IMR-90 (cell line): ENCODE measurements around the gene RNGTT. TPM values are rescaled to one million over a fixed set of nuclear protein-coding genes. Genes with fewer than 3 reads are reported as not detected.

Experiments
- ATAC-seq: fragments of 200-7000 bp; cut with Tn5 transposase; 2 replicates; pipeline ENCODE4 v1.9.1; 2020; ENCODE audit warnings: low read depth, mild to moderate bottlenecking, moderate library complexity
- BruUV-seq: library from RNA; stranded (reverse); fragments of 400-500 nt; replicated peaks from 2 replicates; lab custom pipeline; 2021; lab: Mats Ljungman, UMichigan
- CTCF ChIA-PET: fragments of 300-600 bp; formaldehyde crosslinking; extraction: SDS; loops from one replicate; lab custom pipeline; 2021; ENCODE audit warnings: antibody characterized with exemption; lab: Yijun Ruan, JAX
- POLR2A ChIA-PET: fragments of 300-600 bp; sonication (Branson Sonifier 250); formaldehyde crosslinking; loops from one replicate; lab custom pipeline; 2022; ENCODE audit warnings: antibody characterized with exemption; ENCODE audit not compliant: unreplicated experiment; lab: Charles Lee
- DNase-seq: peaks from one replicate; pipeline ENCODE4 v3.0.0; 2013
- H2AFZ ChIP-seq: replicated peaks from 2 replicates; pipeline ENCODE3; 2013; ENCODE audit warnings: low read length, mild to moderate bottlenecking; ENCODE audit not compliant: poor library complexity
- H2AK5ac ChIP-seq: 2 replicates; pipeline ENCODE4 v1.6.1; 2013; ENCODE audit warnings: low read depth, low read length, inconsistent platforms
- H2AK9ac ChIP-seq: replicated peaks from 2 replicates; pipeline ENCODE3; 2013; ENCODE audit warnings: mild to moderate bottlenecking, low read depth, low read length, moderate library complexity; ENCODE audit not compliant: poor library complexity
- H2BK120ac ChIP-seq: 2 replicates; pipeline ENCODE4 v1.6.1; 2013; ENCODE audit warnings: low read depth, low read length, inconsistent platforms
- H2BK15ac ChIP-seq: 3 replicates; pipeline ENCODE4 v1.6.1; 2013; ENCODE audit warnings: low read depth, low read length, inconsistent platforms
- H2BK20ac ChIP-seq: 2 replicates; pipeline ENCODE4 v1.6.1; 2013; ENCODE audit warnings: low read depth, mild to moderate bottlenecking, inconsistent platforms, low read length, moderate library complexity
- H2BK5ac ChIP-seq: 2 replicates; pipeline ENCODE4 v1.6.1; 2013; ENCODE audit warnings: mild to moderate bottlenecking, low read depth, low read length, inconsistent platforms; ENCODE audit not compliant: poor library complexity, severe bottlenecking
- H3K14ac ChIP-seq: replicated peaks from 2 replicates; pipeline ENCODE4 v1.6.1; 2013; ENCODE audit warnings: low read depth, low read length, inconsistent platforms
- H3K18ac ChIP-seq: 2 replicates; pipeline ENCODE4 v1.6.1; 2013; ENCODE audit warnings: low read depth, low read length, control low read depth
- H3K23ac ChIP-seq: 2 replicates; pipeline ENCODE4 v1.6.1; 2013; ENCODE audit warnings: low read depth, low read length, inconsistent platforms
- H3K27ac ChIP-seq: 2 replicates; pipeline ENCODE4 v1.5.1; 2013; ENCODE audit warnings: mild to moderate bottlenecking, control low read depth, low read length; ENCODE audit not compliant: insufficient read depth
- H3K27me3 ChIP-seq: 2 replicates; pipeline ENCODE4 v1.6.1; 2013; ENCODE audit warnings: low read length; ENCODE audit not compliant: control insufficient read depth, insufficient read depth
- H3K36me3 ChIP-seq: 2 replicates; pipeline ENCODE4 v1.6.1; 2013; ENCODE audit warnings: low read length, mixed read lengths; ENCODE audit not compliant: control insufficient read depth, insufficient read depth
- H3K4ac ChIP-seq: 2 replicates; pipeline ENCODE4 v1.6.1; 2013; ENCODE audit warnings: low read depth, low read length, inconsistent platforms
- H3K4me1 ChIP-seq: 2 replicates; pipeline ENCODE4 v1.6.1; 2013; ENCODE audit warnings: low read length, mixed read lengths; ENCODE audit not compliant: control insufficient read depth, insufficient read depth
- H3K4me2 ChIP-seq: 2 replicates; pipeline ENCODE4 v1.6.1; 2013; ENCODE audit warnings: low read depth, mild to moderate bottlenecking, control low read depth, low read length, moderate library complexity
- H3K4me3 ChIP-seq: 2 replicates; pipeline ENCODE4 v1.5.1; 2013; ENCODE audit warnings: low read depth, mild to moderate bottlenecking, control low read depth, low read length, moderate library complexity; ENCODE audit not compliant: insufficient read depth
- H3K56ac ChIP-seq: 2 replicates; pipeline ENCODE4 v1.6.1; 2013; ENCODE audit warnings: low read length, inconsistent platforms; ENCODE audit not compliant: insufficient read depth; ENCODE audit errors: extremely low read depth
- H3K79me1 ChIP-seq, 2 experiments: 2 replicates each; pipeline ENCODE4 v1.6.1; 2013; ENCODE audit warnings: low read length in 2 of 2, inconsistent platforms in 1 of 2, low read depth in 1 of 2
- H3K9ac ChIP-seq: 2 replicates; pipeline ENCODE4 v1.6.1; 2013; ENCODE audit warnings: low read depth, low read length, control low read depth
- H3K9me1 ChIP-seq: 2 replicates; pipeline ENCODE4 v1.6.1; 2013; ENCODE audit warnings: low read length, inconsistent platforms; ENCODE audit not compliant: insufficient read depth
- H3K9me3 ChIP-seq: 2 replicates; pipeline ENCODE4 v1.6.1; 2013; ENCODE audit warnings: low read length; ENCODE audit not compliant: control insufficient read depth, insufficient read depth
- H4K20me1 ChIP-seq: 2 replicates; pipeline ENCODE4 v1.6.1; 2013; ENCODE audit warnings: low read length, inconsistent platforms; ENCODE audit not compliant: insufficient read depth
- H4K5ac ChIP-seq: 2 replicates; pipeline ENCODE4 v1.6.1; 2013; ENCODE audit warnings: mild to moderate bottlenecking, low read depth, low read length, control low read depth
- H4K8ac ChIP-seq, 2 experiments: 2 replicates each; pipeline ENCODE4 v1.6.1; 2013; ENCODE audit warnings: low read depth in 2 of 2, low read length in 2 of 2, control low read depth in 1 of 2, inconsistent platforms in 1 of 2
- H4K91ac ChIP-seq: 2 replicates; pipeline ENCODE4 v1.6.1; 2013; ENCODE audit warnings: low read depth, low read length, inconsistent platforms; ENCODE audit not compliant: insufficient read depth
- BHLHE40 ChIP-seq: fragments of 150-350 bp; IDR thresholded peaks from 2 replicates; pipeline ENCODE4 v1.6.1; 2016; ENCODE audit warnings: mild to moderate bottlenecking, low read depth, low read length
- CEBPB ChIP-seq: IDR thresholded peaks from 2 replicates; pipeline ENCODE4 v1.6.1; 2012; ENCODE audit warnings: low read depth, low read length, improper control_type of control experiment
- CHD1 ChIP-seq: IDR thresholded peaks from 2 replicates; pipeline ENCODE4 v1.6.1; 2012; ENCODE audit warnings: low read depth, low read length, improper control_type of control experiment
- FOS ChIP-seq: fragments of 150-350 bp; IDR thresholded peaks from 2 replicates; pipeline ENCODE4 v1.6.1; 2016; ENCODE audit warnings: low read depth, low read length
- MAZ ChIP-seq: IDR thresholded peaks from 2 replicates; pipeline ENCODE4 v1.6.1; 2012; ENCODE audit warnings: low read depth, mild to moderate bottlenecking, low read length, improper control_type of control experiment, moderate library complexity, borderline replicate concordance
- POLR2A ChIP-seq: IDR thresholded peaks from 2 replicates; pipeline ENCODE4 v1.6.1; 2012; ENCODE audit warnings: mild to moderate bottlenecking, low read depth, low read length
- RCOR1 ChIP-seq: IDR thresholded peaks from 2 replicates; pipeline ENCODE4 v1.6.1; 2012; ENCODE audit warnings: mild to moderate bottlenecking, low read length, improper control_type of control experiment; ENCODE audit not compliant: insufficient replicate concordance
- RFX5 ChIP-seq: IDR thresholded peaks from 2 replicates; pipeline ENCODE4 v1.8.0; 2012; ENCODE audit warnings: low read depth, mild to moderate bottlenecking, low read length, moderate library complexity
- SMC3 ChIP-seq: fragments of 150-350 bp; IDR thresholded peaks from 2 replicates; pipeline ENCODE4 v1.6.1; 2016; ENCODE audit warnings: low read depth, mild to moderate bottlenecking, antibody characterized with exemption, low read length, moderate library complexity
- WGBS, 2 experiments: methylation state at CpG; one replicate each; pipeline versions ENCODE4 v1.1.5 to v1.1.7; 2013; ENCODE audit warnings: missing lambda C conversion rate in 2 of 2; ENCODE audit not compliant: insufficient read length in 1 of 2; ENCODE audit errors: extremely low coverage in 2 of 2; 5-methylcytosine and 5-hydroxymethylcytosine counted together
- dilution Hi-C: fragments of 300-500 bp; cut with HindIII; formaldehyde crosslinking; loops from one replicate; pipeline ENCODE4 v1.14.3; 2018; ENCODE audit warnings: low sequenced_read_pairs; ENCODE audit not compliant: unreplicated experiment
- in situ Hi-C: fragments of 300-500 bp; cut with MboI; formaldehyde crosslinking; loops from 3 replicates; pipeline ENCODE4 v1.14.3; 2019; ENCODE audit warnings: low sequenced_read_pairs, inconsistent platforms, mixed read lengths
- intact Hi-C: fragments of 100-400 bp; cut with micrococcal nuclease; formaldehyde crosslinking; loops from 2 replicates; pipeline ENCODE4 v1.10.0; 2022
- polyA plus RNA-seq, 3 experiments: library from polyadenylated mRNA; depleted of rRNA; stranded (reverse); fragments of >200 nt; gene quantifications; 2 replicates each; pipeline ENCODE4 v1.2.3, GENCODE V29; 2012; ENCODE audit warnings: low replicate concordance in 1 of 3
- total RNA-seq: library from RNA; depleted of rRNA; stranded (reverse); fragments of >200 nt; gene quantifications from 2 replicates; pipeline ENCODE4 v1.2.3, GENCODE V29; 2012
- TF ChIP-seq, protein P1 (sequence below): conservative IDR thresholded peaks from 2 replicates; pipeline ENCODE4 v1.5.1; 2012; ENCODE audit warnings: mild to moderate bottlenecking, low read depth, low read length, improper control_type of control experiment
- TF ChIP-seq, protein P2 (sequence below): fragments of 150-350 bp; IDR thresholded peaks from 2 replicates; pipeline ENCODE4 v1.6.1; 2017; ENCODE audit warnings: mild to moderate bottlenecking, antibody characterized with exemption, low read length, low read depth
- TF ChIP-seq, protein P3 (sequence below): fragments of 150-350 bp; IDR thresholded peaks from 2 replicates; pipeline ENCODE4 v1.6.1; 2016; ENCODE audit warnings: low read depth, mild to moderate bottlenecking, low read length, moderate library complexity, borderline replicate concordance

RNGTT gene
- total and polyA plus RNA-seq, 2 of the 4 experiments (the other 2 are of a cell fraction): 5.4 to 21.7 TPM

DNA sequence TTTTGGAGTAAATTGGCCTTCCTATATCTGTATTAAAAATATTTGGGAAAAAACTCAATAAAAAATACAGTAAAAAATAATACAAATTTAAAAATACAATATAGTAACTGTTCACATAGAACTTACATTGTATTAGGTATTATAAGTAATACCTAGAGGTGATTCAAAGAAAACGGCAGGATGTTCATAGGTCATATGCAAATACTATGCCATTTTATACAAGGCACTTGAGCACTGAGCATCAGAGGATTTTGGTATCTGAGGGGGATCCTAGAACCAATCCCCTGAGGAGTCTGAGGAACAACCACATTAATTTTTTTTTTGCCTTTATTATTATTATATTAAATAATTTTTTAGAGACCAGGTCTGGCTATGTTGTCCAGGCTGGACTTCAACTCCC, 41.7 kb downstream of the RNGTT start:
- Histone ChIP-seq H3K79me1 (no peaks in the 10 kb centered on the region), H2AK9ac (no peak overlapping the region), H4K20me1 (no peaks in the 10 kb centered on the region), H3K14ac (no peak overlapping the region), H3K9me1 (no peaks in the 10 kb centered on the region), H3K27me3 (no peaks in the 10 kb centered on the region), H3K4me2 (no peak overlapping the region), H2AK5ac (no peak overlapping the region), H3K23ac (no peak overlapping the region), H3K27ac (no peak overlapping the region), H2BK120ac (no peak overlapping the region), H3K56ac (no peak overlapping the region), H3K4me1 (no peaks in the 10 kb centered on the region), H4K5ac (no peak overlapping the region), H2BK15ac (no peak overlapping the region), H3K36me3 (peaks cover 5% of the 10 kb centered on the region), H3K9ac (no peak overlapping the region), H4K8ac (no peak overlapping the region), H3K4ac (no peak overlapping the region), H2BK5ac (no peak overlapping the region), H3K18ac (no peak overlapping the region), H2BK20ac (no peak overlapping the region), H3K9me3 (no peaks in the 10 kb centered on the region), H2AFZ (no peak overlapping the region), H4K91ac (no peak overlapping the region), H3K4me3 (no peak overlapping the region)
- no peak for DNase-seq
- in situ Hi-C loops: no loop called here
- dilution Hi-C loops: no loop called here
- no CpG with 5 or more reads among the region's 1 CpG for WGBS, 2 experiments
- ATAC-seq: no peak
- intact Hi-C loops: no loop called here
- ChIA-PET POLR2A (no interaction called here), CTCF (no interaction called here)
- TF ChIP-seq MAZ (no peak), BHLHE40 (no peak), CHD1 (no peak), FOS (no peak), CEBPB (no peak), POLR2A (no peak), RCOR1 (no peak), SMC3 (no peak), RFX5 (no peak)
- TF ChIP-seq, protein P1, sequence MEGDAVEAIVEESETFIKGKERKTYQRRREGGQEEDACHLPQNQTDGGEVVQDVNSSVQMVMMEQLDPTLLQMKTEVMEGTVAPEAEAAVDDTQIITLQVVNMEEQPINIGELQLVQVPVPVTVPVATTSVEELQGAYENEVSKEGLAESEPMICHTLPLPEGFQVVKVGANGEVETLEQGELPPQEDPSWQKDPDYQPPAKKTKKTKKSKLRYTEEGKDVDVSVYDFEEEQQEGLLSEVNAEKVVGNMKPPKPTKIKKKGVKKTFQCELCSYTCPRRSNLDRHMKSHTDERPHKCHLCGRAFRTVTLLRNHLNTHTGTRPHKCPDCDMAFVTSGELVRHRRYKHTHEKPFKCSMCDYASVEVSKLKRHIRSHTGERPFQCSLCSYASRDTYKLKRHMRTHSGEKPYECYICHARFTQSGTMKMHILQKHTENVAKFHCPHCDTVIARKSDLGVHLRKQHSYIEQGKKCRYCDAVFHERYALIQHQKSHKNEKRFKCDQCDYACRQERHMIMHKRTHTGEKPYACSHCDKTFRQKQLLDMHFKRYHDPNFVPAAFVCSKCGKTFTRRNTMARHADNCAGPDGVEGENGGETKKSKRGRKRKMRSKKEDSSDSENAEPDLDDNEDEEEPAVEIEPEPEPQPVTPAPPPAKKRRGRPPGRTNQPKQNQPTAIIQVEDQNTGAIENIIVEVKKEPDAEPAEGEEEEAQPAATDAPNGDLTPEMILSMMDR: no peak
- TF ChIP-seq, protein P2, sequence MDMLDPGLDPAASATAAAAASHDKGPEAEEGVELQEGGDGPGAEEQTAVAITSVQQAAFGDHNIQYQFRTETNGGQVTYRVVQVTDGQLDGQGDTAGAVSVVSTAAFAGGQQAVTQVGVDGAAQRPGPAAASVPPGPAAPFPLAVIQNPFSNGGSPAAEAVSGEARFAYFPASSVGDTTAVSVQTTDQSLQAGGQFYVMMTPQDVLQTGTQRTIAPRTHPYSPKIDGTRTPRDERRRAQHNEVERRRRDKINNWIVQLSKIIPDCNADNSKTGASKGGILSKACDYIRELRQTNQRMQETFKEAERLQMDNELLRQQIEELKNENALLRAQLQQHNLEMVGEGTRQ: no peak
- TF ChIP-seq, protein P3, sequence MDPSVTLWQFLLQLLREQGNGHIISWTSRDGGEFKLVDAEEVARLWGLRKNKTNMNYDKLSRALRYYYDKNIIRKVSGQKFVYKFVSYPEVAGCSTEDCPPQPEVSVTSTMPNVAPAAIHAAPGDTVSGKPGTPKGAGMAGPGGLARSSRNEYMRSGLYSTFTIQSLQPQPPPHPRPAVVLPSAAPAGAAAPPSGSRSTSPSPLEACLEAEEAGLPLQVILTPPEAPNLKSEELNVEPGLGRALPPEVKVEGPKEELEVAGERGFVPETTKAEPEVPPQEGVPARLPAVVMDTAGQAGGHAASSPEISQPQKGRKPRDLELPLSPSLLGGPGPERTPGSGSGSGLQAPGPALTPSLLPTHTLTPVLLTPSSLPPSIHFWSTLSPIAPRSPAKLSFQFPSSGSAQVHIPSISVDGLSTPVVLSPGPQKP: no peak
- BruUV-seq: no TSS peak
